NCI-H774 (cell line): ENCODE results near the gene CALML3.

Experiments
- DNase-seq: peaks from one replicate; lab custom pipeline; 2025; lab: John Stamatoyannopoulos, UW

The CALML3 gene

GRCh38 chr10:5525561-5526341 is 990 bp downstream of the CALML3 start:
- DNase-seq: no peak

DNA sequence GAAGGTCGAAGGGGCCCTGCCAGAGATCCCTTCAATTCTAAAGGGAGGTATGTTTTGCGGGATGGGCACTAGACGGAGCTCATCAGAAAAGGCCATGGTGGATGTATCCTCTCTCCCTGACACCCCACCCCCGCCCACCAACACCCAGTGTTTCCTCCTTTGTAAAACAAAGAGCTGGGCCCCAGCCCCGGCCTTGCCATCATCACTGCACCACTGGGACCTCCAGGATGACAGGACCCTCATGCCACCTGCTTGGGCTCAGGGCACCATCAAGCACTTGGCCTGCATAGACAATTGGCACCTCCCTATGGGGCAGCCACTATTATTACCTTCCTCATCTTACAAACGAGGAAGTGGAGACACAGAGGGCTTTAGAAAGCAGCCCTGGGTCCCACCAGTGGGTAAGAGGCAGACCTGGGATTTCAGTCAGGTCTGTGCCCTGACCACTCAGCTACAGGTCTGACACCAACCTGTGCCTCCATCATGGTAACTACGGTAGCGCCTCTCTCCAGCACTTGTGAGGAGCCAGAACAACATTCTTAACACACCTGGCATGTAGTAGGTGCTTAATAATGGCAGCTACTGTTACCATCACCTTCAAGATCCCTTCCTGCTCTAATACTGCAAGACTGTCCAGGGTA is 2.0 kb downstream of the CALML3 start:
- DNase-seq: no peak

DNA sequence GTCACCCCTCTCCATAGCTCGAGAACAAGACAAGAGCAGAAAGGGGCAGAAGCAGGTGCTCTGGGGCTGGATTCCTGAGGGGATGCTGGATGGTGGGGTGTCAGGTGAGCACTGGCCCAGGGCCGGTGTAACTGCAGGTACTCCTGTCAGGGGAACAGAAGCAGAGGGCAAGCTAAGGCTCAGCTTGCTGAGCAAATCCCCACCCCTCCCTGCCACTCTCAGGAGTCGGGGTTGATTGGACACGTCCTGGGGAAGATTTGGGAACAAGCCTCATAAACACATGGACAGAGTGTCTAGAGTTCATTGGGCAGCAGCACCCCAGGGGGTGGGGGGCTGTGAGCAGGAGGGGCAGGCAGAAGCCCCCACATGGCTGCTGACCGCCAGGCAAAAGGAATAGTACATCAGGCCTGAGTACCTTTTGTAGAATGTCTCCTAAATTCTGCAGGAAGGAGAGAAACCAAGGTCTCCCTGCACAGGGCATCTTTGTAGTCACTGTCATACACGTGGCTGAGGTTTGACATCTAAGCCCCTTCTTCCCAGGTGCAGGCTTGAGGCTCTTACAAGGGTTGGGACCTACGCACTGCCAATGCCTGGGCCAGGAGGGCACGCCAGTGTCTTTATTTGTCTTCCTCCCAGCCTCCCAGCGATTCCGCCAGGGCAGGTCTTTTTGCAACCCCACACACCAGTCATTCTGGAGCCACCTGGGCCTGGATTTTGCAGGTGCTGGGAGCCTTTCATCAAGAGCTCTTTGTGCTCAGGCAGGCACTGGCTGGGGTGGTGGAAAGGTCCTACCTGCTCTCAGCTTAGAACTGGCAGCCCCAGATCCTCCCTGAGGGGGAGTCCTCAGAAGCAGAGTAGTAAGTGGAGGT is 2.8 kb downstream of the CALML3 start:
- peak; percentile 50 for DNase-seq

DNA sequence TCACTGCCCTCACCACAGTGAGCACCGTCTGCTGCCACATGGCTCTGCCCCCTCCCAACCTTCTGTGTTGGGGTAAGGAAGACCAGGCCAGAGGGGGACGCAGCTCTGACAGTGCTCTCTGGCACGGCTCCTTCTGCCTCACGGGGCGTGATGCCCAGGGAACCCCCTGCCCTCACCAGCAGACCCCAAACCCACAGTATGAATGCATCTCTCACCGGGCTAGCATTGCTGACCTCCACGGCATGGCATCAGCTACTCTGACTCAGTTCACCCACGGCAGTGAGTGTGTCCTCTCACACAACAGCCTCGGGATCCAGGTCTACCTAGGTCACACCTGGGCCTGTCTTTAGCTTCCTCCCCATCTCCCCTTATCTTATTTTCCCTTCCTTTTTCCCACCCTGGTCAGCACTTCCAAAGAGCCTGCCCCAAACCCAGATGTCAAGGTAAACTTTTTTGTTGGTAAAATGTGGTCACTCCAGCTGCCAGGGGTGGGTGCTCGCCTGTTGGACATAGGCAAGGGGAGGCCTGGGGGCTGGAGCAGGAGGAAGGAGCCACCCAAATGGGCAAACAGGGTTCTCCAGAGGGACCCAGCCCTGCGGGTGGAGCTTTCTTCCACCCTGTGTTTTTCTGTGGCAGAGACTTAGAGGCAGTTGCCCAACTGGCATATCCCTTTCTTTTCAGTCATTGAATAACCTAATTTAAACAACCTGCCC is 4.4 kb downstream of the CALML3 start:
- DNase-seq: no peak

DNA sequence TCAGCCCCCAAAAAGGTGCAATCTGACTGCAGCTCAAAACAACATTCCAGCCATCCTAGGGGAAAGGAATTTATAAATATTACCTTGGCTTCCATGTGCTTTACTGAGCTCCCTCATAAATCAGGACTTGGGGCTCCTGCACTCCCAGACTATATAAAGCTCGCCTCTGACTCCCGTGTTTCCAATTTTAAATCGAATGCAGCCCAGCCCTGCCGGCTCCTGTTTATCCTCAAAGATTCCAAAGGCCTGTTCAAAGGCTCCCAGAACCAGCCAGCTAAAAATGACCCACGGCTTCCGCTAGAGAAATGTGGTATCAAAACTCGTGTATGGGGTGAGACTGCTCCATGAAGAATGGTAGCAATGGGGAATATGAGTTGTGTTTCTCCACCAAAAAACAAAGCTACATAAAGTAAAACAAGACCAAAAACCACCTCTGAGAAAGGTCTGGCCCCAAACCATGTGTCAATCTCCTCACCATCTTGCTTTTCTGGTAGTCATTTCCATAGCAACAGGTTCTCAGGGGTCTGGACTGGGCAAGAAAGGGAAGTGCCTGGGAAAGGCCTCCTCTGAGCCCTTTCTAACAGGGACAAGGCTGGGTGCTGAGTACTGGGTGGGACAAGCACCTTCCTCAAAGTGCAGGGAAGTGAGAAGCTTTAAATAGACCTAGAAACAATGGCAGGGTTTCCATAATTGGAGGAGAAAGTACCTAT is 5.1 kb downstream of the CALML3 start:
- no peak for DNase-seq

- no peak for DNase-seq
These were observed 5.6 kb downstream of the CALML3 start for GRCh38 chr10:5530412-5530806.

DNA sequence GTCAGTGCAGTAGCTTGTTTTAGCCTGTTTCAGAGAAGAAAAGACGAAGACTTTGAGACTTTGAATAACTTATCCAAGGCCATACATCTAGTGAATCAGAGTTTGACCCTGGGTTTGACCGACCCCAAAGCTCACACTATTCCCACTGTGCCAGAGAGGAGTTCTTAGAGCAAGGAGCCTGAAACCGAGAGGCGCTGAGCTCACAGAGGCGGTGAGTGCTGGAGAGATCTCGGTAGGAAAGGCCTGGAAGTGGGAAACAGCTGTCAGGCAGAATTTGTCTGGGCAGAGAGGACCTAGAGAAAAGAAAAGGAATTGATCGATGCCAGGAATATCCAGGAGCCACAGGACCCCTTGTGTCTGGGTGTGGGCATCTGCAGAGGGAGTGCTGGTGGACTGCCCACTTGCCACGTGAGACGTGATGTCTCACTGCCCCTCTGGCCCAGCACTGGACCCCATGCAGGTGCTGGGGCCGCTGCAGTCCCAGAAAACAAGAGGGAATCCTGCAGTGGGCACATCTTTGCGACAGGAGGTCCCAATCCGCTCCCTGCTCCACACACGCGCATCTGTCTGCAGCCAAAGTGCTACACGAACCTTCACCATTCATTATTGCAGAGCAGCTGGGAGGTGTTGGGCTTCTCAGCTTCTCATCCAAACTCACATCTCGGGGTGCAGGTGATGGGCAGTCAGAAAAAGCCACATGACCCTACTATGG is 6.2 kb downstream of the CALML3 start:
- no peak for DNase-seq

DNA sequence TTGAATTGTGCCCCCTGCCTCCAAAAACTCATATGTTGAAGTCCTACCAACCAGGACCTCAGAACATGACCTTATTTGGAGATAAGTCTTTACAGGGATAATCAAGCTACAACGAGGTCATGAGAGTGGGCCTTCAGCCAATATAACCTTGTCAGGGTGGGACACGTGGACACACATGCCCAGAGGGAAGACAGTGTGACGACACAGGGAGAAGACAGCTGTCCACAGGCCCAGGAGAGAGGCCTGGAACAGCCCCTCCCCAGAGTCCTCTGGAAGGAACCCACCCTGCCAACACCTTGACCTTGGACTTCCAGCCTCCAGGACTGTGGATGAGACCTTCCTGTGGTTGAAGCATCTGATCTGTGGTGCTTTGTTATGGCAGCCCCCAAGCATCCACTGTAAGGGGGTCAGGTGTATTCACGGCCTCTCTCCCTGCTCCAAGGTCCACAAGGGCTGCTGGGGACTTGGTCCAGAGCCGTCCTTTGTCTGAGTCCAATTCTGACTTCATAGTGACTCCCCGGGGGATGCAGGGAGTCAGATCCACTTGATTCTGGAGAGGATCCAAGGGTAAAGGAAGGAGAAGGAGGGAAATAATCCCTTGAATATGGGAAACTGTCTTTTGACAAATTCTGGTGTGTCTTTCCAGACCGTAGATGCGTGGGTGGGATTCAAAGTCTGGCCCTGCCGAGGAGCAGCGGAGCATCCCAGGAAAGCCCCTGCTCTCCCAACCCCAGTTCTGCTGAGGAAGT is 7.0 kb downstream of the CALML3 start:
- no peak for DNase-seq

GRCh38 chr10:5532307-5532605 is 7.5 kb downstream of the CALML3 start:
- DNase-seq: no peak

DNA sequence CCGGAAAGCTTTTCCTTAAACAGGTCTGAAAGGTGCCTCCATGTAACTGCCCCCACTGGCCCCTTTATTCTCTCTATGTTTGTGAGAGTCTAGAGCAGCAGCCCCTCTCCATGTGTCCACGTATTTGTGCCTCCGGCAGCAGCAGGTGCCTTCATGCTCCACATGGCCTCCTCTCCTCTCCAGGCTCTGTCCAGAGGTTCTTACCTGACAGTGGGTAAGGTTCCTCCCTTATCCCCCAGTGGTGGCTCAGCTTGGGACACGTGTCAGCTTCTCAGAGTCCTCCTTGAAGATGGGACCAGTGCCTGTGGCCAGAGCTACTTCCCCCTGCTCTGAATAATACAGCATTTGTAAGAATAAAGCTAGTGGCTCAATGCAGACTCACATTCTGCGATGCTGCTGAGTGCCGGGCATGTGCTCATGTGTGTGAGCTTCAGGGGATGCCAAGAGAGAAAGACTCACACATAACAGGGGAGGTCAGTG is 7.9 kb downstream of the CALML3 start:
- no peak for DNase-seq

DNA sequence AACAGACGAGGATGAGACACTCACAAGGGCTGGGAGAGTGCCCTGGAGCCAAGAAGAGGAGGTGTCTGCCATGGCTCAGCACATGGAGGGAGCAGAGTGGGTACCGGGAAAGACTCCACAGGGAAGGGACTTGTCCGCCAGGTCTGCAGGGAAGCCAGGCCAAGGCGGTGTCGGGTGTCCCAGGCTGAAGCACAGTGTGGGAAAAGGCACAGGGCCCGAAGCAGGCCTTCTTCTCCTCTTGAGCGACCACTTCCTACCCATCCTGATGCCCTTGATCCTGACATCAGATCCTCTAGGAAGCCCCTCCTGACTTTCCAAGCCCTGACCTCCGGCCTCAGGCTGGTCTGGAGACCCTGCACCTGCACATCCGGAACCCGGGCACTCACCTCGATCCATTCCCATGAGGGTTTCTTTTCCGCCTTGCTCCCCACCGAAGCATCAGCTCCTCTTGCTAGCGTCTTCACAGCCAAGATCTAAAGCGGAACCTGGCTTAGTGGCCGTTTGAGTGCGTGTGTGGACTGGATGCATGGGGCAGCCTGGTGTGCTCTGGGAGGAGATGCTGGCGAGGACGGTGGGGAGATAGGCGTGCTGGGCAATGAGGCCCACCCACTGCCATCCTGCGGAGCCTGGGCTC is 8.5 kb downstream of the CALML3 start:
- no peak for DNase-seq

DNA sequence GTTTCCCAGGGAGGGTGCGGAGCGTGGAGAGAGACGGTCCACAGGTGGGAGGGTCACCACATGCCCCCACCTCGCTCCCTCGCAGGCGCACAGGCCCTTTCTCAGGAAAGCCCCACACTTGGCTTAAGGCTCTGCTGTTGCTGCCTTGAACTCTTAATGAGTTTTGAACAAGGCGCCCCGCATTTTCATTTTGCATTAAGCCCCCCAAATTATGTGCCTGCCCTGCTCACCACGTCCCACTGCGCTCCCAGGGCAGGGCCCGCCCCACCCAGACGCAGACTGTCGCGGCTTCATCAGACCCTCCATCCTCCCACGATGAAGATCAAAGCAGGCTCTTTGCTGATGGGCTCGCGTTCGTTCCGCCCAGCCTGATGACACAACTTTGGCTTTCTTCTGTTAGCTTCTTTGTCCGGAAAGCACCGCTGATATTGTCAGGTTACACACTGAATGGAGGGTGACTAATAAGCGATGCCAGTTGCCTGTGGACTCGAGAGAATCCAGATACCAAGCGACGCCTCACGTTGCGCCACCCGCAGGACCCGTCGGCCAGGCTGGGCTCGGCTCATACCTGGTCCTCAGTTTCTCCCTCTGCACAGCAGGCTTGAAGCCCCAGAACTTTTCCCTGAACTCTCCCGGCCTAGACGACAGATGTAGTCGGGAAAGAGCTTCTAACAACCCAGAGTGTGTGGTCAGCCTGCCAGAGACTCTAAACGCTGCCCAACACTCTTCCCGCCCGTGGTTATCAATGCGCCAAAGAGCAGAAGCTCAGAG is 9.5 kb downstream of the CALML3 start:
- DNase-seq: no peak

DNA sequence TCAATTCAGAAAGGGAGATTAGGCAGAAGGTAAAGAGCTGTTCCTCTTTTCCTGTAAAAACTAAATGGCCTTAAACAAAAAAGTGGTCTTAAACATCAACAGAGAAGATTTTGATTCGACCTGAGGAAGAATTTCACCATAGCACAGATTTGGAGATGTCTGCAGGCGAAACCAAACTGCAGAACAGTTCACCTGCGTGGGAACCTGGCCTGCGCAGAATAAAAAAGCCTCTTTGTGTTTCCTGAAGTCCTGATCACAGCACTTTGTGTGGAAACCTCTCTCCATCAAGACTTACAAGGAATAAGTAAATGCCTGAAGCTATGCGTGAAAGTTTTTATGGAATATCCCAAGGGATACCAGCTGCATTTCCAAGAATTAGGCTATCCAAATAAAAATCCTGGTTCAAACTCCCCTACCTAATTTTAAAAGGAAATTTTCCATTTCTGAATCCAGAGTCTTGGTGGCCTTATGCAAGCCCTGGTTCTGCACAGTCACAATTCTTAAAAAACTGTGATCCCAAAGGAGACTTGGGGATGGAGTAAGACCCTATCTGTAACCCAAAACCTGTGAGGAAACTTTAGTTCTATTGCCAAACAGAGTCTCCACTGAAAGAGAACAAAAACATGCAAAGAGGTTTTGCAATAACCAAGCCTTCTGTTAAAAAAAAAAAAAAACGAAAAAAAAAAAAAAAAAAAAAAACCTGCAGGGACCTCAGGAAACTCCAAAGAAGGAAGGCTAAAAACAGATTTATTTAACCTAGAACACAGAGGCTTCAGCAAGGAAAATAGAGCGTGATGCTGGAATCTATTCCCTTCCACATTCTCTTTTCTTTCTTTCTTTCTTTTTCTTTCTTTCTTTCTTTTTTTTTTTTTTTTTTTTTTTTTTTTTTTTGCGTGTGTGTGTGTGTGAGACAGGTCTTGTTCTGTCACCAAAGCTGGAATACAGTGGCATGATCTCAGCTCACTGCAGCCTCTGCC is 10.4 kb downstream of the CALML3 start:
- DNase-seq: no peak

DNA sequence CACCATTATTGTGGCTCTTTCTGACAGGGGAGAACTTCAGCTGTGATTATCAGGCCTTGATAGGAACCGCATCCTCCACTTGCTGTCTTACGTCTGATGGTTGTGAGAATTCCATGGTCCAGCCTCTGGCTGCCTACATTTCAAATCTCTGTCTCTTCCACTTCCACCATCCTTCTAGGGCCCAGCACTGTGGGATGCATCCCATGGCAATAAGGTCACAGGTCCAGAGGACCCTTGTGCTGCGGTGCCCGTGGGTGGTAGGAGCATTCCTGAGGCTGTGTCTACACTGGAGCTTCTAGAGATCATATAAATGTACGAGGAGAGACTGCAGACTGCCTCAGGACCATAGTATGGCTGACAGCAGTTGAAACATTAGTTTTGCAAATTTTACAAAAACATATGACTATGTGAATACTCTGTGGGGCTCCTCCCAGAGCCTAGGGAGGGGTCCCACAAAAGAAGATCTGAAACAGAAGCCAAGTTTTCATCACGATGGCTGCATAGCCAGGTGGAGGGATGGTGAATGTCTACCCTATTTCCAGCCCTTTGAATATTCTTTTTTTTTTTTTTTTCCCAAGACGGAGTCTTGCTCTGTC is 11.8 kb downstream of the CALML3 start:
- DNase-seq: no peak

DNA sequence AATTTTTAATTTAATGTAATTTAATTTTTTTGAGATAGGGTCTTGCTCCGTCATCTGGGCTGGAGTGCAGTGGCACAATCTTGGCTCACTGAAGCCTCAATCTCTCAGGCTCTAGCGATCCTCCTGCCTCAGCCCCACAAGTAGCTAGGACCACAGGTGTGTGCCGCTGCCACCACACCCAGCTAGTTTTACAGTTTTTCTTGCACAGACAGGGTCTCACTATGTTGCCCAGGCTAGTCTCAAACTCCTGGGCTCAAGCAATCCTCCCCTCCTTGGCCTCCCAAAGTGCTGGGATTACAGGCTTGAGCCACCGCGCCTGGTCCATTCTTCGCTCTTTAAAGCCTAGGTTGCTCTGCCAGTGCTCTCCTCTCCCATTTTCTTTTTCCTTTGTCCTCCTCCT is 12.9 kb downstream of the CALML3 start:
- no peak for DNase-seq

GRCh38 chr10:5538446-5538845 is 13.7 kb downstream of the CALML3 start:
- DNase-seq: no peak

GRCh38 chr10:5538892-5539651 is 14.3 kb downstream of the CALML3 start:
- no peak for DNase-seq
